ENCODE data around the gene CNN2. TPM values are rescaled to one million over a fixed set of nuclear protein-coding genes. Genes with fewer than 3 reads are reported as not detected.

CNN2 gene
- total RNA-seq, 2 experiments from 2014 or later, result 513 to 519 TPM

GRCh38 chr19:990746-991145 is 35.7 kb upstream of the CNN2 start:
- Mint-ChIP-seq H3K4me3 (no peak overlapping the region), H3K27me3 (no peaks in the 10 kb centered on the region), H3K4me1 (peaks cover 7% of the 10 kb centered on the region), H3K36me3 (ENCODE audit: low read depth) (peaks cover 20% of the 10 kb centered on the region), H3K9me3 (no peaks in the 10 kb centered on the region), H3K27ac (no peak overlapping the region)
- POLR2A ChIA-PET, result no interaction called here
- CTCF ChIA-PET, result no interaction called here
- DNase-seq, result no peak

GRCh38 chr19:991174-991931 is 35.1 kb upstream of the CNN2 start:
- Mint-ChIP-seq H3K27me3 (peaks cover 2% of the 10 kb centered on the region), H3K4me1 (peaks cover 8% of the 10 kb centered on the region), H3K9me3 (no peaks in the 10 kb centered on the region), H3K36me3 (ENCODE audit: low read depth) (peaks cover 19% of the 10 kb centered on the region), H3K4me3 (no peak overlapping the region), H3K27ac (no peak overlapping the region)
- ChIA-PET CTCF (no interaction called here), POLR2A (no interaction called here)
- peak; percentile 66 for DNase-seq

- Mint-ChIP-seq H3K27ac (no peak overlapping the region), H3K36me3 (ENCODE audit: low read depth) (peaks cover 13% of the 10 kb centered on the region), H3K4me1 (peaks cover 11% of the 10 kb centered on the region), H3K9me3 (no peaks in the 10 kb centered on the region), H3K4me3 (no peak overlapping the region), H3K27me3 (peaks cover 6% of the 10 kb centered on the region)
- CTCF ChIA-PET, result no interaction called here
- POLR2A ChIA-PET, result no interaction called here
- DNase-seq, result no peak
These were observed 34.3 kb upstream of the CNN2 start for GRCh38 chr19:991932-992669.

GRCh38 chr19:992670-993055 is 33.7 kb upstream of the CNN2 start:
- H3K27ac Mint-ChIP-seq, result no peak overlapping the region
- peaks cover 8% of the 10 kb centered on the region for H3K27me3 Mint-ChIP-seq
- CTCF ChIA-PET, result no interaction called here
- H3K4me3 Mint-ChIP-seq, result no peak overlapping the region
- POLR2A ChIA-PET, result no interaction called here
- H3K36me3 Mint-ChIP-seq (ENCODE audit: low read depth), result peaks cover 11% of the 10 kb centered on the region
- peaks cover 11% of the 10 kb centered on the region for H3K4me1 Mint-ChIP-seq
- no peaks in the 10 kb centered on the region for H3K9me3 Mint-ChIP-seq
- no peak for DNase-seq

GRCh38 chr19:993361-993830 is 33.0 kb upstream of the CNN2 start:
- no peak for DNase-seq
- H3K27me3 Mint-ChIP-seq, result peaks cover 14% of the 10 kb centered on the region
- H3K4me1 Mint-ChIP-seq, result peaks cover 11% of the 10 kb centered on the region
- POLR2A ChIA-PET, result no interaction called here
- no peaks in the 10 kb centered on the region for H3K9me3 Mint-ChIP-seq
- H3K27ac Mint-ChIP-seq, result no peak overlapping the region
- H3K36me3 Mint-ChIP-seq (ENCODE audit: low read depth), result peaks cover 11% of the 10 kb centered on the region
- CTCF ChIA-PET, result no interaction called here
- H3K4me3 Mint-ChIP-seq, result no peak overlapping the region

- H3K27ac Mint-ChIP-seq, result no peak overlapping the region
- CTCF ChIA-PET, result interaction anchor here (0.7 kb wide), 1 partner anchor 28 kb away, joined by 3 read pairs; no protein-coding TSS in a partner anchor
These were observed 32.5 kb upstream of the CNN2 start for GRCh38 chr19:993831-994393.

GRCh38 chr19:994516-994915 is 31.9 kb upstream of the CNN2 start:
- H3K4me1 Mint-ChIP-seq, result peaks cover 11% of the 10 kb centered on the region
- peaks cover 11% of the 10 kb centered on the region for H3K36me3 Mint-ChIP-seq (ENCODE audit: low read depth)
- CTCF ChIA-PET, result interaction anchor here (0.7 kb wide), 1 partner anchor 28 kb away, joined by 3 read pairs; no protein-coding TSS in a partner anchor
- H3K4me3 Mint-ChIP-seq, result no peak overlapping the region
- POLR2A ChIA-PET, result interaction anchor here (2.3 kb wide), 1 partner anchor 10 kb away, joined by 18 read pairs; the partner anchor contains the start of gene WDR18
- DNase-seq, result no peak
- no peaks in the 10 kb centered on the region for H3K9me3 Mint-ChIP-seq
- no peak overlapping the region for H3K27ac Mint-ChIP-seq
- H3K27me3 Mint-ChIP-seq, result peaks cover 23% of the 10 kb centered on the region

More at GRCh38 chr19:993831-994393, 32.5 kb upstream of the CNN2 start:
- peaks cover 17% of the 10 kb centered on the region for H3K27me3 Mint-ChIP-seq
- POLR2A ChIA-PET, result no interaction called here
- H3K36me3 Mint-ChIP-seq (ENCODE audit: low read depth), result peaks cover 11% of the 10 kb centered on the region
- H3K9me3 Mint-ChIP-seq, result no peaks in the 10 kb centered on the region
- no peak for DNase-seq
- peaks cover 11% of the 10 kb centered on the region for H3K4me1 Mint-ChIP-seq
- H3K4me3 Mint-ChIP-seq, result no peak overlapping the region

- Mint-ChIP-seq H3K4me3 (no peak overlapping the region), H3K36me3 (ENCODE audit: low read depth) (peaks cover 11% of the 10 kb centered on the region), H3K27ac (no peak overlapping the region), H3K4me1 (peaks cover 11% of the 10 kb centered on the region), H3K9me3 (no peaks in the 10 kb centered on the region), H3K27me3 (peaks cover 26% of the 10 kb centered on the region)
- CTCF ChIA-PET, result interaction anchor here (1.9 kb wide), 1 partner anchor 11 kb away, joined by 9 read pairs; the partner anchor contains the start of gene WDR18
- no peak for DNase-seq
- POLR2A ChIA-PET, result interaction anchor here (2.3 kb wide), 1 partner anchor 11 kb away, joined by 18 read pairs; the partner anchor contains the start of gene WDR18
These were observed 31.2 kb upstream of the CNN2 start for GRCh38 chr19:995051-995827.

- ChIA-PET CTCF (interaction anchor here (1.2 to 1.9 kb wide), 2 partner anchors 12 to 133 kb away, joined by 3 to 9 read pairs; partner anchors contain the start of gene WDR18), POLR2A (interaction anchor here (0.9 to 2.3 kb wide), 4 partner anchors 9 to 133 kb away, joined by 3 to 18 read pairs (median 4); partner anchors contain the start of gene WDR18)
- Mint-ChIP-seq H3K27ac (peak overlapping the region; percentile 26), H3K27me3 (peaks cover 28% of the 10 kb centered on the region), H3K4me1 (peaks cover 13% of the 10 kb centered on the region), H3K9me3 (no peaks in the 10 kb centered on the region), H3K4me3 (peak overlapping the region; percentile 32), H3K36me3 (ENCODE audit: low read depth) (peaks cover 5% of the 10 kb centered on the region)
- peak; percentile 74 for DNase-seq
These were observed 30.2 kb upstream of the CNN2 start for GRCh38 chr19:996051-996838.

- ChIA-PET POLR2A (no interaction called here), CTCF (interaction anchor here (0.6 to 1.0 kb wide), 2 partner anchors 14 to 170 kb away, joined by 4 read pairs; partner anchors contain the start of gene WDR18)
- no peak for DNase-seq
These were observed 28.3 kb upstream of the CNN2 start for GRCh38 chr19:998064-998463.

GRCh38 chr19:999379-999719 is 27.1 kb upstream of the CNN2 start:
- ChIA-PET POLR2A (interaction anchor here (1.2 kb wide), 1 partner anchor 42 kb away, joined by 3 read pairs; no protein-coding TSS in a partner anchor), CTCF (interaction anchor here (1.0 kb wide), 1 partner anchor 15 kb away, joined by 4 read pairs; the partner anchor contains the start of gene WDR18)
- H3K4me3 Mint-ChIP-seq, result no peak overlapping the region
- H3K27ac Mint-ChIP-seq, result no peak overlapping the region
- H3K36me3 Mint-ChIP-seq (ENCODE audit: low read depth), result no peaks in the 10 kb centered on the region
- no peaks in the 10 kb centered on the region for H3K9me3 Mint-ChIP-seq
- H3K27me3 Mint-ChIP-seq, result peaks cover 34% of the 10 kb centered on the region
- peaks cover 14% of the 10 kb centered on the region for H3K4me1 Mint-ChIP-seq
- DNase-seq, result no peak

More at GRCh38 chr19:998064-998463, 28.3 kb upstream of the CNN2 start:
- H3K27me3 Mint-ChIP-seq, result peaks cover 34% of the 10 kb centered on the region
- no peaks in the 10 kb centered on the region for H3K9me3 Mint-ChIP-seq
- H3K36me3 Mint-ChIP-seq (ENCODE audit: low read depth), result peaks cover 2% of the 10 kb centered on the region
- peaks cover 14% of the 10 kb centered on the region for H3K4me1 Mint-ChIP-seq
- H3K27ac Mint-ChIP-seq, result no peak overlapping the region
- H3K4me3 Mint-ChIP-seq, result no peak overlapping the region

GRCh38 chr19:1000095-1000494 is 26.3 kb upstream of the CNN2 start, which contains the start of gene GRIN3B:
TSS of gene GRIN3B (plus strand) at chr19:1000419. CDS start at chr19:1000438, 19 bp downstream.
- Mint-ChIP-seq H3K27me3 (peaks cover 34% of the 10 kb centered on the region), H3K9me3 (no peaks in the 10 kb centered on the region), H3K4me3 (no peak within 1 kb of the TSS), H3K27ac (no peak within 1 kb of the TSS), H3K36me3 (ENCODE audit: low read depth) (no peaks in the 10 kb centered on the region), H3K4me1 (peaks cover 14% of the 10 kb centered on the region)
- DNase-seq, result peak; percentile 73
- ChIA-PET CTCF (interaction anchor here (0.5 to 1.4 kb wide), 2 partner anchors 57 to 62 kb away, joined by 3 to 5 read pairs; no protein-coding TSS in a partner anchor), POLR2A (interaction anchor here (1.2 kb wide), 1 partner anchor 41 kb away, joined by 3 read pairs; no protein-coding TSS in a partner anchor)

All from activated CD4-positive, alpha-beta memory T cell treated with anti-CD3 and anti-CD28 coated beads, Interleukin-2, amount 10 ng/mL, durations not matched to agents 7 days and 5 days (primary cell).